ENCODE data around the gene BRWD1. TPM values are rescaled to one million over a fixed set of nuclear protein-coding genes. Genes with fewer than 3 reads are reported as not detected.
"Not testable (repeated sequence)": the region's sequence is repeated elsewhere in the genome, so short reads cannot be mapped to it uniquely, and the experiment has no call there.

Gene BRWD1
- total and polyA plus RNA-seq, 3 donors from 2014 or later, result 32.8 to 123 (median 102) TPM

DNA sequence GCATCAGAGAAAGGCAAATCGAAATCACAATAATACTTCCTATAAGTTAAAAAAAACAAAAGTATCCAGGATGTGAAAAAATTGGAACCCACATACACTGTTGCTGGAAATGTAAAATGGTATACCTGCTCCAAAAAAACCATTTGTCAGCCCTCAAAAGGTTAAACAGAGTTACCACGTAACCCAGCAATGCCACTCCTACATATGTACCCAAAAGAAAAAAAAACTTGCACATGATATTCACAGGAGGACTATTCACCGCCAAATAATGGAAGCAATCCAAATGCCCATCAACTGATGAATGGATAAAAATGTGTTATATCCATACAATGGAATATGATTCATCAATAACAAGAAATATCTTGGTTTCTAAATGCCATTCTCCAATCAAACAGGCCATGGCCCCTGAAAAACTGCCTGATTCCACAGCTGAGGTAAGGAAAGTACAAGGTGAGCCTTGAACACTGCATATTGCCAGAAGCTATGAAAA is 91.4 kb downstream of the BRWD1 start:
- Histone ChIP-seq H3K36me3 (ENCODE audit: low read depth, missing control alignments) (no peaks in the 10 kb centered on the region), H3K27me3 (no peaks in the 10 kb centered on the region), H3K9me3 (no peaks in the 10 kb centered on the region), H3K27ac (no peak overlapping the region), H3K4me3 (no peak overlapping the region), H3K4me1 (peaks cover 8% of the 10 kb centered on the region)
- TF ChIP-seq, protein P1, sequence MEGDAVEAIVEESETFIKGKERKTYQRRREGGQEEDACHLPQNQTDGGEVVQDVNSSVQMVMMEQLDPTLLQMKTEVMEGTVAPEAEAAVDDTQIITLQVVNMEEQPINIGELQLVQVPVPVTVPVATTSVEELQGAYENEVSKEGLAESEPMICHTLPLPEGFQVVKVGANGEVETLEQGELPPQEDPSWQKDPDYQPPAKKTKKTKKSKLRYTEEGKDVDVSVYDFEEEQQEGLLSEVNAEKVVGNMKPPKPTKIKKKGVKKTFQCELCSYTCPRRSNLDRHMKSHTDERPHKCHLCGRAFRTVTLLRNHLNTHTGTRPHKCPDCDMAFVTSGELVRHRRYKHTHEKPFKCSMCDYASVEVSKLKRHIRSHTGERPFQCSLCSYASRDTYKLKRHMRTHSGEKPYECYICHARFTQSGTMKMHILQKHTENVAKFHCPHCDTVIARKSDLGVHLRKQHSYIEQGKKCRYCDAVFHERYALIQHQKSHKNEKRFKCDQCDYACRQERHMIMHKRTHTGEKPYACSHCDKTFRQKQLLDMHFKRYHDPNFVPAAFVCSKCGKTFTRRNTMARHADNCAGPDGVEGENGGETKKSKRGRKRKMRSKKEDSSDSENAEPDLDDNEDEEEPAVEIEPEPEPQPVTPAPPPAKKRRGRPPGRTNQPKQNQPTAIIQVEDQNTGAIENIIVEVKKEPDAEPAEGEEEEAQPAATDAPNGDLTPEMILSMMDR (IDR thresholded peaks at IDR 0.05), result no peak
- no peak for TF ChIP-seq POLR2A (IDR thresholded peaks at IDR 0.05)
- intact Hi-C loops (cut with DNase I; ENCODE audit: low total_unique reads), result no loop called here
- 64 to 68% methylated on average over 3 of the region's 3 CpGs for WGBS, 2 donors
- DNase-seq, result no peak

DNA sequence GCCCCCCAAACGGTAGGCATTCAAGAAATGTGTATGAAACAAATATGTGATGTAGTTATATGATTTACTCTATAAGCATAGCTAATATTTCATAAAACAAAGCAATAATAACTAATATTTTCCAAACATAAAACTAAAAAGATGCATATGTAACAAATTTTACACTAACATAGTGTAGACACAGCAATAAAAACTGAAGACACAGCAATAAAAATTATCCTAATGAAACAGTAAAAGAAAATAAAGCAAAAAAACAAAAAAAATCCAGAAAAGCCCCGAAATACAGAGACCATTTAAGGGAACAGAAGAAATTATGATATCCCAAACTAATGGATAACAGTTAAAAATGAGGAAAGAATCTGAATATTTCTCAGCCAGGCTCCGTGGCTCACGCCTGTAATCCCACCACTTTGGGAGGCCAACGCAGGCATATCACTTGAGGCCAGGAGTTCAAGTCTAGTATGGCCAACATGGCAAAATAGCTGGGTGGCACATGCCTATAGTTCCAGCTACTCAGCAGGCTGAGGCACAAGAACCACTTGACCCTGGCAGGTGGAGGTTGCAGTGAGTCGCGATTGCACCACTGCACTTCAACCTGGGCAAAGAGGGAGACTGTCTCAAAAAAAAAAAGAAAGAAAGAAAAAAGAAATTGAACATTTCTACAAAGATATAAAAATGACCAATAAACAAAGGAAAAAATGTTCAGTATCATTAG is 92.0 kb downstream of the BRWD1 start:
- no peak for TF ChIP-seq POLR2A (IDR thresholded peaks at IDR 0.05)
- TF ChIP-seq, protein P1 (IDR thresholded peaks at IDR 0.05), result no peak
- WGBS, 2 donors, result 90 to 95% methylated on average over 7 of the region's 7 CpGs
- H3K9me3 ChIP-seq, result no peaks in the 10 kb centered on the region
- peaks cover 8% of the 10 kb centered on the region for H3K4me1 ChIP-seq
- H3K27me3 ChIP-seq, result no peaks in the 10 kb centered on the region
- DNase-seq, result no peak
- no peak overlapping the region for H3K27ac ChIP-seq
- no peaks in the 10 kb centered on the region for H3K36me3 ChIP-seq (ENCODE audit: low read depth, missing control alignments)
- no peak overlapping the region for H3K4me3 ChIP-seq
- intact Hi-C loops (cut with DNase I; ENCODE audit: low total_unique reads), result no loop called here

DNA sequence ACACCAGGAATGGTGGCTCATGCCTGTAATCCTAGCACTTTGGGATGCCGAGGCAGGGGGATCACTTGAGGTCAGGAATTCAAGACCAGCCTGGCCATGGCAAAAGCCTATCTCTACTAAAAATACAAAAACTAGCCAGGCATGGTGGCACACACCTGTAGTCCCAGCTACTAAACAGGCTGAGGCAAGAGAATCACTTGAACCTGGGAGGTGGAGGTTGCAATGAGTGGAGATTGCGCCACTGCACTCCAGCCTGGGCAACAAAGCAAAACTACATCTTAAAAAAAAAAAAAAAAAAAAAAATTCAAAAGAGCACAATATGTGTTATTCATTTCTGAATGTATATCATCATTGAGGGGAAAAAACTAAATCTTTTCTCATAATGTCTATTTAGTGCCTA is 92.6 kb downstream of the BRWD1 start:
- H3K36me3 ChIP-seq (ENCODE audit: low read depth, missing control alignments), result not testable (repeated sequence)

DNA sequence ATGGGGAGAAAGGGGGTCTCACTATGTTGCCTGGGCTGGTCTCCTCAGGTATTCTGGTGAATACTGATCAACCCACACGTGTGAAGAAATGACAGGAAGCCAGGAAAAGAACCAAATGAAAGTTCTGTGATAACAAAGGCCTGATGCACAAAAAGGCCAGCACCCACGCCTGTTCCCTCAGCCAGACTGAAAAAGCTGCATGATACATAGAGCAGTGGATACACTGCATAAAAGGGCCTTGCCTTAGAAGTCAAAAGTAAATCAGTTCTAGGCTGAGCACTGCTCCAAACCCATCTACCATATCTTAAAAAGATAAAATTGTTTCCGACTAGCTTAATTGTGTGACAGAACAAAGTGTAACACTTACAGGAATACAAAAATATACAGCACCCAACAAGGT is 93.3 kb downstream of the BRWD1 start:
- WGBS, 2 donors, result 55 to 81% methylated on average over 3 of the region's 3 CpGs
- no peak overlapping the region for H3K4me3 ChIP-seq
- peaks cover 8% of the 10 kb centered on the region for H3K4me1 ChIP-seq
- no peaks in the 10 kb centered on the region for H3K9me3 ChIP-seq
- intact Hi-C loops (cut with DNase I; ENCODE audit: low total_unique reads), result no loop called here
- no peak for TF ChIP-seq POLR2A (IDR thresholded peaks at IDR 0.05)
- TF ChIP-seq, protein P1 (IDR thresholded peaks at IDR 0.05), result no peak
- peak; percentile 66 for DNase-seq
- H3K27me3 ChIP-seq, result no peaks in the 10 kb centered on the region
- no peaks in the 10 kb centered on the region for H3K36me3 ChIP-seq (ENCODE audit: low read depth, missing control alignments)
- H3K27ac ChIP-seq, result no peak overlapping the region

More for the DNA sequence above, 92.6 kb downstream of the BRWD1 start:
- DNase-seq; H3K27me3 ChIP-seq; H3K9me3 ChIP-seq; intact Hi-C loops (cut with DNase I; ENCODE audit: low total_unique reads); H3K4me1 ChIP-seq; H3K4me3 ChIP-seq; H3K27ac ChIP-seq: not testable (repeated sequence)
- 91 to 94% methylated on average over 2 of the region's 2 CpGs for WGBS, 2 donors

DNA sequence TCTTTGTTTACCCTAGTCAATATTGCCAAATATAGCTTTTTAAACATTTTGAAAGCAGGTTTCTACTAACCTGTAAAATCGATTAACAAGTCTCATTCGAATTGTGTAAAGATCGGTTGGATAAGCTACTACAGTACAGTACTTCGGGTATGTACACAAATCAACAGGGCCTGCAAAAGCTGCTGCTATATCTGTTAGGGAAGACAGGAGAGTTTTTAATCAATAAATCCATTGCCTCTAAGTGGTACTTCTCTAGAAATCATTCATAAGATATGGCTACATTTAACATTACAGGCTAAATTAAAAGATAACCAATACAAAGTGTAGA is 95.4 kb downstream of the BRWD1 start:
- no peaks in the 10 kb centered on the region for H3K27me3 ChIP-seq
- DNase-seq, result no peak
- no peaks in the 10 kb centered on the region for H3K9me3 ChIP-seq
- H3K36me3 ChIP-seq (ENCODE audit: low read depth, missing control alignments), result no peaks in the 10 kb centered on the region
- TF ChIP-seq, protein P1 (IDR thresholded peaks at IDR 0.05), result no peak
- no peak for TF ChIP-seq POLR2A (IDR thresholded peaks at IDR 0.05)
- 94 to 96% methylated on average over 4 of the region's 4 CpGs for WGBS, 2 donors
- no peak overlapping the region for H3K4me3 ChIP-seq
- no peak overlapping the region for H3K27ac ChIP-seq
- H3K4me1 ChIP-seq, result peaks cover 8% of the 10 kb centered on the region
- intact Hi-C loops (cut with DNase I; ENCODE audit: low total_unique reads), result no loop called here
